ENCODE results near the gene GNB2. TPM values are rescaled to one million over a fixed set of nuclear protein-coding genes. Genes with fewer than 3 reads are reported as not detected.
"Not testable (repeated sequence)": the region's sequence is repeated elsewhere in the genome, so short reads cannot be mapped to it uniquely, and the experiment has no call there.

Gene GNB2
- total and polyA plus RNA-seq, 8 donors, result 52.9 to 290 (median 161) TPM

- H3K4me1 ChIP-seq, result peaks cover 0 to under 1% (median 0%) of the 10 kb centered on the region in 4 donors
- H3K9me3 ChIP-seq, result no peaks in the 10 kb centered on the region
- no peak overlapping the region for H3K27ac ChIP-seq
- intact Hi-C loops (cut with DNase I; ENCODE audit: low total_unique reads), result no loop called here
- TF ChIP-seq POLR2A (IDR thresholded peaks at IDR 0.05) (no peak), POLR2AphosphoS5 (IDR thresholded peaks at IDR 0.05) (no peak), EP300 (IDR thresholded peaks at IDR 0.05) (no peak), CTCF (IDR thresholded peaks at IDR 0.05) (no peak)
- no peaks in the 10 kb centered on the region for H3K36me3 ChIP-seq
- 75 to 84% (median 79%) methylated on average over 16 of the region's 16 CpGs for WGBS, 5 donors
- DNase-seq, result no peak
- H3K4me3 ChIP-seq, result no peak overlapping the region
- no peaks in the 10 kb centered on the region for H3K27me3 ChIP-seq
These were observed 6.0 kb upstream of the GNB2 start for GRCh38 chr7:100667331-100668068.

- intact Hi-C loops (cut with DNase I; ENCODE audit: low total_unique reads), result no loop called here
- WGBS, 5 donors, result 70 to 76% (median 73%) methylated on average over 2 of the region's 2 CpGs
- H3K4me3 ChIP-seq, result no peak overlapping the region
- H3K9me3 ChIP-seq, result no peaks in the 10 kb centered on the region
- no peak overlapping the region for H3K27ac ChIP-seq
- H3K27me3 ChIP-seq, result no peaks in the 10 kb centered on the region
- peaks cover 0 to 6% (median 2%) of the 10 kb centered on the region in 4 donors for H3K4me1 ChIP-seq
- TF ChIP-seq POLR2A (IDR thresholded peaks at IDR 0.05) (no peak), CTCF (IDR thresholded peaks at IDR 0.05) (no peak), POLR2AphosphoS5 (IDR thresholded peaks at IDR 0.05) (no peak)
- DNase-seq, result no peak
- no peaks in the 10 kb centered on the region for H3K36me3 ChIP-seq
These were observed 5.5 kb upstream of the GNB2 start for GRCh38 chr7:100668069-100668449.

- intact Hi-C loops (cut with DNase I; ENCODE audit: low total_unique reads); H3K27ac ChIP-seq; H3K4me1 ChIP-seq; DNase-seq; H3K27me3 ChIP-seq; H3K36me3 ChIP-seq; H3K4me3 ChIP-seq; H3K9me3 ChIP-seq: not testable (repeated sequence)
- WGBS, 5 donors, result 93 to 97% (median 94%) methylated on average over 11 to 12 of the region's 12 CpGs
These were observed 4.4 kb upstream of the GNB2 start for GRCh38 chr7:100669106-100669505.

GRCh38 chr7:100670074-100670473, 3.5 kb upstream of the GNB2 start:
- TF ChIP-seq POLR2AphosphoS5 (IDR thresholded peaks at IDR 0.05) (no peak), EP300 (IDR thresholded peaks at IDR 0.05) (no peak), CTCF (IDR thresholded peaks at IDR 0.05) (no peak), POLR2A (IDR thresholded peaks at IDR 0.05) (no peak)
- no peak for DNase-seq
- Histone ChIP-seq H3K27me3 (no peaks in the 10 kb centered on the region), H3K4me1 (peaks cover 0 to 7% (median 5%) of the 10 kb centered on the region in 4 donors), H3K4me3 (no peak overlapping the region), H3K36me3 (no peaks in the 10 kb centered on the region), H3K9me3 (no peaks in the 10 kb centered on the region), H3K27ac (no peak overlapping the region)
- WGBS, 5 donors, result 65 to 71% (median 66%) methylated on average over 8 of the region's 8 CpGs
- intact Hi-C loops (cut with DNase I; ENCODE audit: low total_unique reads), result loop anchor here (10.0 kb wide), 1 partner anchor 195 kb away; the partner anchor contains the start of gene TSC22D4

All from stomach (tissue), 9 donors.